SH-SY5Y (cell line): ENCODE data around the gene ZNF268.

Experiments
- GATA2 ChIP-seq: IDR thresholded peaks from 2 replicates; pipeline ENCODE4 v1.6.1; 2011; ENCODE audit warnings: mild to moderate bottlenecking, low read depth, low read length
- GATA3 ChIP-seq: IDR thresholded peaks from 2 replicates; pipeline ENCODE4 v1.6.1; 2011; ENCODE audit warnings: low read depth, mild to moderate bottlenecking, low read length, moderate library complexity

- TF ChIP-seq GATA3 (no peak), GATA2 (no peak)
These were observed 6.4 kb upstream of the ZNF268 start for GRCh38 chr12:133174901-133175300.
